PFSK-1 (cell line): ENCODE results near the gene SORCS1.

Experiments used
- FOXP2 ChIP-seq: optimal IDR thresholded peaks from 2 replicates; pipeline ENCODE3; 2011; ENCODE audit warnings: borderline replicate concordance, control low read depth, inconsistent platforms; ENCODE audit not compliant: insufficient read depth; ENCODE audit errors: extremely low read length, extremely low read depth
- POLR2AphosphoS5 ChIP-seq: IDR thresholded peaks from 2 replicates; pipeline ENCODE4 v1.6.1; 2012; ENCODE audit warnings: low read depth, mild to moderate bottlenecking, control low read depth, low read length, moderate library complexity
- REST ChIP-seq, 2 experiments: IDR thresholded peaks; 2 replicates each; pipeline versions ENCODE4 v1.6.1 to v1.8.0; 2011 to 2012; ENCODE audit warnings: low read depth in 2 of 2, low read length in 2 of 2, control low read depth in 1 of 2, inconsistent platforms in 1 of 2, mild to moderate bottlenecking in 1 of 2, moderate library complexity in 1 of 2; ENCODE audit not compliant: insufficient read depth in 1 of 2
- SIN3A ChIP-seq: IDR thresholded peaks from 2 replicates; pipeline ENCODE4 v1.6.1; 2012; ENCODE audit warnings: mild to moderate bottlenecking, low read length, moderate library complexity, borderline replicate concordance; ENCODE audit not compliant: insufficient read depth
- TAF1 ChIP-seq: IDR thresholded peaks from 2 replicates; pipeline ENCODE4 v1.6.1; 2012; ENCODE audit warnings: low read length, control low read depth, borderline replicate concordance; ENCODE audit not compliant: insufficient read depth

SORCS1 gene

GRCh38 chr10:106957823-106958588 lies 206.5 kb downstream of the SORCS1 start:
- TF ChIP-seq SIN3A (no peak), REST (IDR thresholded peaks at IDR 0.05; ENCODE audit: insufficient read depth in 1 of 2, low read depth in 2 of 2, low read length in 2 of 2) (no peak), POLR2AphosphoS5 (no peak), FOXP2 (no peak), TAF1 (no peak)

GRCh38 chr10:106956216-106956915 lies 208.1 kb downstream of the SORCS1 start:
- TF ChIP-seq FOXP2 (no peak), TAF1 (no peak), REST (IDR thresholded peaks at IDR 0.05; ENCODE audit: insufficient read depth in 1 of 2, low read depth in 2 of 2, low read length in 2 of 2) (no peak), SIN3A (no peak), POLR2AphosphoS5 (no peak)

DNA sequence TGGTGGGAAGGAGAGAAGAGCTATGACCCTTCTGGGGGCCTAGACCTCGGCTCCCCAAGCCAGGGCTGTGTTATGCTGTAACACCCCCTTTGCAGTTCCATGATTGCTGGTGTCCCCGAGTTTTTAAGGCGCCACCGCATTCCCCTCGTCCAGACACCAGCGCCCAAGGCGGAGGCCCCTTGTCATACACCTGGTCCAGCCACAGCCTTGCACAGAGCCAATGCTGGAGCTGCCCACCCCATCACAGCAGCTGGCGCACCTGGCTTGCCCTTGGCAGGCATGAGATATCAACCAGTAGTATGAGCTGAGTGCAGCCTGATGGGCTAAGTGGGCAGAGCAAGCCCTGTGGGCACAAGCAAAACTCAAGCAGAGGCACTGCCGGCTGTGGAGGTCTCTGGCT lies 209.4 kb downstream of the SORCS1 start:
- no peak for TF ChIP-seq REST (IDR thresholded peaks at IDR 0.05; ENCODE audit: insufficient read depth in 1 of 2, low read depth in 2 of 2, low read length in 2 of 2)
- no peak for TF ChIP-seq POLR2AphosphoS5
- TF ChIP-seq TAF1, result no peak
- TF ChIP-seq SIN3A, result no peak
- no peak for TF ChIP-seq FOXP2

DNA sequence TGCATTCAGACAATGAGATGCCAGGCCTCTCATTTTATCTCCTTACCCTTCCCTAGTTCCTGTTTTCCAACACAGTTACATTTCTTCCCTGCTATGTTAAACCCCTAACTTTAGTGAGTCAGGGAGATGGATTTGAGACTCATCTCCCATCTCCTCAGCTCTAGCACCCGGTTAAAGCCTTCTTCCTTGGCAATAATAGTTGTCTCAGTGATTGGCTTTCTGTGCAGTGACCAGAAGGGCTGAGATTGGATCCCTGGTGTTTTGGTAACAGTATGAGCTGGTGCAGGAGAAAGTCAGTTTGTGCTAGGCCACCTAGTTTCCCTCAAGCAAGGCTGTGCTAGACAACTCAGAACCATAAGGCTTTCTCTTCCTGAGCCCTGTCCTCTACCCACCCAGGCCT lies 212.5 kb downstream of the SORCS1 start:
- TF ChIP-seq FOXP2, result no peak
- TF ChIP-seq SIN3A, result no peak
- no peak for TF ChIP-seq REST (IDR thresholded peaks at IDR 0.05; ENCODE audit: insufficient read depth in 1 of 2, low read depth in 2 of 2, low read length in 2 of 2)
- no peak for TF ChIP-seq POLR2AphosphoS5
- TF ChIP-seq TAF1, result no peak
